Measurements from ENCODE around the gene PLCB2.

The PLCB2 gene

DNA sequence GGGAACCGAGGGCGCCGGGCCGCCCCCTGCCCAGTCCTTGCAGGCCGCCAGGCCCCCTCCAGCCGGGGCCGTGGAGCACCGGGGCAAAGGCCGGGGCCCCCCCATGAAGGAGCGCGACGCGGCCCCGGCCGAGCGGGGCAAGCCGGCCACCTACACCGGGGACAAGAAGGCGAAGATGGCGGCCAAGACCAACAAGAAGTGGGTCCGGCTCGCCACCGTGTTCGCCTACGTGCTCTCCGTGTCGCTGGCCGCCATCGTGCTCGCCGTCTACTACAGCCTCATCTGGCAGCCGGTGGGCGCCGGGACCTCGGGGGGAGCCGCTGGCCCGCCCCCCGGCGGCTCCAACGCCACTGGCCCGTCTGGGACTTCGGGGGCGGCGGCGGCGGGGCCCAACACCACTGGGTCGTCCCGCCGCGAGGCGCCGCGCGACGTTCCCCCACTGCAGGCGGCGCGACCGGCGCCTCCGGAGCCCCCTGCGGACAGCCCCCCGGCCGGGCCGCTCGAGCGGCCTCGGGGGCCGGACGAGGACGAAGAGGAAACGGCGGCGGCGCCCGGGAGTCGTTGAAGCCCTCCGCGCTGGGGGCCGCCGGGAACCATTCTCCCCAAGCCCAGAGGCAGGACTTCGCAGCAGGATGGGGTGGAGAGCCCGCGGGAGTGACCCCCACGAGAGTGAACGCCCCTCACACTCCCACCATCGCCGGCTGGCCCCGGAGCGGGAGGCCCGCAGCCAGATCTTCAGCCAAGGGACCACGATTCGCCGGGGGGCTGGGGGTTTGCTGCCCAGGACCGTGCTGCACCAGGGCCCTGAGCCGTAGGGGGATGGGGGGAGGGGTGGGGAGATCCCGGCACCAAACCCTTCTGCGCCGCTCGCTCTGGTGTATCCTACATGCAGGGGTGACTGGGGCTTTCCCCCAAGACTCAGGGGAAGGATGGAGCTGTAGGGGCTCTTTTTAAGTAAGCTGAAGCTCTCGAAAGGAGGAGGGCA, 16.5 kb upstream of the PLCB2 start:
- no peak for DNase-seq

DNA sequence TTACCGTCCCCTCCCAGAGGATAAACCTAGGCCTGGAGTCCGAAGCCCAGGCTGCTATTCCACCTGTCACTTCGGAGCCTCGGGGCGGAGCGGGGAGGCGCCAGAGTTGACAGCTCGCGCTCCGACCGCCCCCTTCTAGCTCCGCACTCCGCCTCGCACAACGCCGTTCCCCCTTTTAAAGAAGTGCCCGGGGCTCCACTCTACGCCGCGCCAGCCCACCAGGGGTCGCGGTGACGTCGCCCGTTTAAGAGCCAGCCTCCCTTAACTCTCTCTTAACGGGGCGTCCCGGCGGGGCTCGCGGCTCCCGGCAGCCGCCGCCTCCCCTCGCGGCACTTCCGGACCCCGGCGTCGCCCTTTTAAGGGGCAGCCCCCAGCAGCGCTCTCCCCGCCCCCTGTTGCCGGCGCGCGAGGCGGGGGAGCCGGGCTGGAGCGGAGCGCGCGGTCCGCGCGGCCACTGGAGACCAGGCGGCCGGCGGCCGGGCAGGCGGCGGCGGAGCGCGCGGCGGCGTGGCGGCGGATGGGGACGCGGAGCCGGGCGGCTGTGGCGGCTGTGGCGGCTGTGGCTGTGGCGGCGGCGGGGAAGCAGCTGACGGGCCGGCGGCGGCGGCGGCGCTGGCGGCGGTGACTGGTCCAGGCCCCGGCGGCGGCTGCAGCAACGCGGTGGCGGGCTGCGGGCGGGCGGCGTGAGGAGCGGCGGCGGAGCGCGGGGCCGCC, 15.7 kb upstream of the PLCB2 start, which contains the start of gene INAFM2:
INAFM2 (plus strand) TSS at position 454 of the 714 bp plus-strand sequence. CDS start 364 bp downstream, outside the sequence.
- DNase-seq: peak; percentile 84

DNA sequence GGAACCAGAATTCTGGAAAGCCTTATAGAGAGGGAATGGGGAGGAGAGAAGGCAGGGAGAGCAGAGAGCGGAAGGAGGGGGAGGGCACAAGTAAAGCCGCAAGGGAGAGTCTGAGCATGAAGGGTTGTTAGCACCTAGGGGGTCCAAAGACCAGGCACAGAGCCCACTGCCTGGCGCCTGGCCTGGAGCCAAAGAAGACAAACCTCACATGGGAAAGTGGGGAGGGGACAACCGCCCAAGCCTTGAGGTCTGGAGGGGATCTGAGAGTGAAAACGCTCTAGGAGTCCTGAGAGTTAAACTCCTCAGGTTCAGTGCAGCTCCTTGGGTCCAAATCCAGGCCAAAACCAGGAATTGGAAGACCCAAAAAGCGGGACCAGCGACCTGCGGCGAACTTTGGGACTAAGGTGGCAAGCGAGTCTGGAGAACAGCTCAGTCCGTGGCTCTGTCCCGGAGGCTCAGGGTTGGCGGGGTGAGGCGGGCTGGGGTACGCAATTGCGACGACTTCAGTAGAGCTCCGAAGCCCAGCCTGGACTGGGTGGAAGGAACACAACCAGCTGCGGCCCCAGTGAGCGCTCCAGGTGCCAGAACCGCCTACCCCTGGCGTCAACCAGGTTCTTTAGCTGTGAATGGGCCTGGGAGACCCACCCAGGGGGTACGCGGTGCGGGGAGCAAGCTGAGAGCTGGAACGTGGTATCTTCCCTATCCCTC, 14.9 kb upstream of the PLCB2 start:
- DNase-seq: no peak

DNA sequence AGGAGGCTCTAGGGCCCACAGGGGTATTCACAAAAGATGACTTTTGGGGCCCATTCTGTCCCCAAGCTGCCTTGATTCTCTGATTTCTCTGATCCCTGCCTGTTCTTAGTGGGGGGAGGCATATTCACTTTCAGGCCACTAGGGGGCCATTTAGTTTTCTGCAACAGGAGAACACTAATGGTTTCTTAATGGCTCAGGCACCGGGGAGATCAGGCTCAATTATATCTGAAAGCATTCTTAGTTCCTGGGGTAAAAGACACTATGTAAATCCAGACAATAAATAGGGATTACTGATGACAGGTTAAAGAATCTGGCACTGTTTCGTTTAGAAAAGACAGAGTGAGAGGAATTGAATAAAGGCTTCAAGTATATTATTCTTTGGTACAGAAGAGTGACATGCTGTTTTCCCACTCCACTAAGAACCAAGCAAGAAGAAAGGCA, 13.2 kb upstream of the PLCB2 start:
- peak; percentile 22 for DNase-seq

DNA sequence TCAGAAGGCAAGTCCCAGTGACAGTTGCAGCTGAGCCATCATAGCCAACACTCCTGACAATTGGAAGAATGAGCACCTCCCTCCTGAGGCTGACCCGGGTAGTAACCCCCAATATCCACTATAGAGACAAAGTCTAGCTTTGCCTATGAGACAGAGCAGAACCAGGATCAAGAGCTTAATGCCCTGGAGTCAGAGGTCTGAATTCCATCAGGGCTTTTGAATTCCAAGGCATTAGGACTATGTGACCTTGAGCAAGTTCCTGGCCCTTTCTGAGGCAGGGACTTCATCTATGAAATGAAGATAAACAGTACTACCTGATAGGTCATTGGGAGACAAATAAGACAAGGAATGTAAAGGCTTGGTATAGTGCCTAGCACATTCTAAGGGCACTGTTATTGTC, 12.7 kb upstream of the PLCB2 start:
- DNase-seq: no peak

DNA sequence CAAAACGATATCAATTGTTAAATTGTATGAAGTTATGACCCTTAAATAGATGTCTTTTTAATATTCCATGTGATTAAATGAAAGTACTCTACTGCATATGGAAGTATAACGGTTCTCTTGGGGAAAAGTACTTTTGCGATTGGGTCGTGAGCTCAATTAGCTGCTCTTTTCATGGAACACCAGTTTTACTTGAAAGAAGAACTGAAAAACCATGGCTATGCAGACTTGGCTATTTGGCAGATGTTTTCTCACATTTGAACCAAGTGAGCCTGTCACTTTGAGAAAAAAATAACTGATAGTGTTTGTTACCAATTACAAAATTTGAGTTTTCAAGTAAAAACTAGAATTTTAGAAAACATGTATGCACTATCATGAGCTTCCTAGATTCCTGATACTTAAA, 9.8 kb upstream of the PLCB2 start:
- DNase-seq: no peak

DNA sequence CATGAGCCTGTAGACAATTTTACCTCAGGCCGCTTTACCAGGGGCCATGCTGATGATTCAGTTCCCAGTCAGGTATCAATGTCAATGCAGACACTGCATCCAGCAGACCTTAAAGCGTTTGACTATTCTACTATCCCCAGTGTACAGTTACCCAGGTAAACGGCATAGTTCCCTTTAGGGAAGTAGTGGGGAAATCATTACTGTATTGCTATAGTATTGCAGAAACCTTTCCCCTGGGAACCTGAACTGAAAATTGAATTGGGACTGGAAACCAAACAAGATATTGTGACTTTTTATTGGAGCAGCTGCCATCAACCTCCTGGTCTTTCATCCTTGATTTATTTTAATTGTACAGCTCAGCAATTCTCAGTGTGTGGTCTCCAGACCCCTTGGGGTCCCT, 9.2 kb upstream of the PLCB2 start:
- DNase-seq: no peak

DNA sequence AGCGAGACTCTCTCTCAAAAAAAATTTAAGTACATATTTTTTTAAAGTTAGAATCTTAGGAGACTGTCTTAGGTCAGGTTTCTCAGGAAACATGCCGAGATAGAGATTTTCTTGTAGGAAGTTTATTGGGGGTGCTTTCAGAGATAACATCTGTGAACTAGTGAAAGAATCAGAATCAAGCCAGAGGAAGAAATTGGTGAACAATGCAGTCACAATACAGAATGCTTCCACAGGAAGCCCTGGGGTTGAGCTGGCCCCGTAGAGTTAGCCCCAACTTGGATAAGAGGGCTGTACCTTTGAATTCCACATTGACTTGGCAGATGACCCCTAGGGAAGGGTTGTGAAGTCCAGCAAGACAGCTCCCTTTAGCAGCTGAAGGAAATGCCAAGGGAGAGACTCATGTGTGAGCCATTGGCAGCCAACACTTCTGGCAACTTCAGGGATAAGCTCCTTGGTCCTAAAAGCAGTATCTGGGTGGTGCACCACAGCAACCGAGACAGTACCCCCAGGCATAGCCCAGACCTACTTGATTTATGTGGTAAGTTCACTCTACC, 7.1 kb upstream of the PLCB2 start:
- DNase-seq: no peak

DNA sequence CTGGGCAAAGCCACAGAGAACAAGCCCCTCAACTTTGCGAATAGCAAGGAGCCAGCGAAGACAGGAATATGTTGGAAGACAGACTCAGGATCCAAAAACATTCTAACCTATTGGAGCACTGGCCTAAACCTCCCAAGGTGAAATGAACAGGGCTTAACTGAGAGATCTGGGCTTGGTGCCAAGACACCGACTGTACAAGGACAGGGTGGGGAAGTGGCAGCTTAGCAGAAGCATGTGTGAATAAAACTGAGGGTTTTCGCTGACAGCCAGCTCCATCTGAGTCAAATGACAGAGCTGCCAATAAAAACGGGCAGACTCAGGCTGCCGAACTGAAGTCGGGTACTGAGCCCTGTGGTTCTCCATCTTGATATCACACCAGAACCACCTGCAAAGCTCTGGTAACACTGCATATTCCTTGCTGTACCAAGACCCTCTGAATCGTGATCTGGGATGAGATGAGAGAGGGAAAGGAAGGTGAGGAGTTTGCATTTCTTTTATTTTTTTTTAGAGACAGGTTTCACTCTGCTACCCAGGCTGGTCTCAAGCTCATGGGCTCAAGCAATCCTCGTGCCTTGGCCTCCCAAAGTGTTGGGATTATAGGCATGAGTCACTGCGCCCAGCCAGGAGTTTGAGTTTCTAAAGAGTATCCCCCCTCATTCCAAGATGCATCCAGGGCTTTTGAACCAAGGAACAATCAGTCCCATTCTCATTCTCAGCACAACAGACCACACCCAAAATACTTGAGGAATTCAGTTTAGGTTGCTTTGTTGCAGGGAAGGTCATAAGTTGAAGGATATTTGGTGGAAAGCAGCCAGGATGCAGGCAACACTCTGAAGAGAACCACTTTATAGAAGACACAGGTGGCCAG, 6.0 kb upstream of the PLCB2 start:
- DNase-seq: no peak

DNA sequence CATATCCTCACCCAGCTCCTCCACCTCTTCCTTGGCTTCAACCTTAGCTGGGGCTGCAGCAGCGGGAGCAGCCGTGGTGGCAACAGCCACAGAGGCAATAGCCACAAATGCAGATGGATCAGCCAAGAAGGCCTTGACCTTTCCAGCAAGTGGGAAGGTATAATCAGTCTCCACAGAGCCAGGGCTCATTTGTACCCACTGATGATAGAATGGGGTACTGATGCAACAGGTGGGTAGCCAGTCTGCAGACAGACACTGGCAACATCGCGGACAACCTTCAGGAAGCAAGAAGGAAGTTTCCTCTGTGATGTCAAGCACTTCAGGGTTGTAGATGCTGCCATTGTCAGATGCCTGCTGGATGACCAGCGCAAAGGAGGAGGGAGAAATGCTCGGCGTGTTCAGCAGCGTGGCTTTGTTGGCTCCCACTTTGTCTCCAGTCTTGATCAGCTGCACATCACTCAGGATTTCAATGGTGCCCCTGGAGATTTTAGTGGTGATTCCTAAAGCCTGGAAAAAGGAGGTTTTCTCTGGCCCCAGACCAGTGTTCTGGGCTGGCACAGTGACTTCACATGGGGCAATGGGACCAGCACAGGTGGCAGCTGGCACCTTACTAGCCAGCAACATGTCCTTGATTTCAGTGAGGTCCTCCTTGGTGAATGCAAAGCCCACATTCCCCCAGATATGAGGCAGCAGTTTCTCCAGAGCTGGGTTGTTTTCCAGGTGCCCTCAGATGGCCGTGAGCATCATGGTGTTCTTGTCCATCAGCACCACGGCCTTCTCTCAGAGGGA, 4.8 kb upstream of the PLCB2 start:
- no peak for DNase-seq

DNA sequence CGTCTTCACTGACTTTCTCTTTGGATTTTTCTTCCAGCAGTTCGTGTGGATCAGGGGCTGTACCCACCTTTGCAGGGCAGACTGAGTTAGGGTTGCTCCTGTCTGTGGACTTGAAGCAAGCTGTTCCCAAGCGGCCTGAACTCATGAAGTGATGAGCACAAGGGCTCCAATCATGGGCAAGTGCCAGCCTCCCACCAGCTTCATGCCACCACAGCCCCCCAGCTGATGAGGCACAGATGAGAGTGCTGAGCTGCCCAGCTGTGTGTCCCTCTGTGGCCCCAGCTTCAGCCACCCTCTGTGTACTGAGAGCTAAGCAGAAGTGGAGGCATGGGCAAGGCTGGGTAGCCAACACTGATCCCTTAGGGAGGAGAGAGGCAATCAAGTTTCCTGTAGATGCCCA, 3.3 kb upstream of the PLCB2 start:
- DNase-seq: no peak

DNA sequence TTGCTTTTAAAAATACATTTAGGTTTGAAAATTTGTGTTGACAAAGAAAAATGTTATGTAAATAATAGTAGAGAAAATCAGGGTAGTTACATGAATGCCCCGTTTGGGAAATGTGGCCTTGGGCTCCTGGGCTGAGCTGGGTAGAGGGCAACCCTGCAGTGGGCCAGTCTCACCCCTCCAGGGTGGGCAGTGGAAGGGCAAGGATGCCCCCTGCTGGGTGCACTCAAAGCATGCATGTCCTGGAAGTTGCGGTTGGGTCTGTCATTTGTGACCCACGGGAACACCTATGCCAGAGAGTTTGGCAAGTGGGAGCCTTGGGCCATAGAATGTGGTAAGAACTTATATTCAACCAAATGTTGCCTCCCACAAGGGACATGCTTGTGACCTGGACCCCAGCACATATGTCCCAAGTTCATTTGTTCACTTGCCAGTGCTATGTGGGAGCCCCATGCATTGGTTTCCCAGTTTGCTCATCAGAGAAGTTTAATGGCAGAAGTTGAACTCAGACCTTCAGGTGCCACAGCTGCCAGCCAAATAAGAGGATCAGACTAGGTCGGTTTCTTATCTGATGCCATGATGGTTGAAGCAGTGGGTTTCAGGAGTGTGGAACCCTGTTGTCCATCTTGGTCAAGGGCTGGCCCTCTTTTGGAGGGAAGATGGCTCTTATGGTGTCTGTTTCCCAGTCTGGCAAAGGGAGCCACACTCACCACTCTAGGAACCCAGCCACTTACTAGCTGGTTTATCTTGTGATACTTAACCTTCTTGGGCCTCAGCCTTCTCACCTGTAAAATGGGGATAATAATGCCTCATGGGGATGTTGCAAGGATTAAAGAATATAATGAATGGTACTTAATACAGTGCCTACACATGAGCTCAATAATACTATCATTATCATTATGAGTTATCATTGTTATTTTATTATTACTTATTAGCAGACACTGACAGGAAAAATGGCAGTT, 2.5 kb upstream of the PLCB2 start:
- peak; percentile 46 for DNase-seq

DNA sequence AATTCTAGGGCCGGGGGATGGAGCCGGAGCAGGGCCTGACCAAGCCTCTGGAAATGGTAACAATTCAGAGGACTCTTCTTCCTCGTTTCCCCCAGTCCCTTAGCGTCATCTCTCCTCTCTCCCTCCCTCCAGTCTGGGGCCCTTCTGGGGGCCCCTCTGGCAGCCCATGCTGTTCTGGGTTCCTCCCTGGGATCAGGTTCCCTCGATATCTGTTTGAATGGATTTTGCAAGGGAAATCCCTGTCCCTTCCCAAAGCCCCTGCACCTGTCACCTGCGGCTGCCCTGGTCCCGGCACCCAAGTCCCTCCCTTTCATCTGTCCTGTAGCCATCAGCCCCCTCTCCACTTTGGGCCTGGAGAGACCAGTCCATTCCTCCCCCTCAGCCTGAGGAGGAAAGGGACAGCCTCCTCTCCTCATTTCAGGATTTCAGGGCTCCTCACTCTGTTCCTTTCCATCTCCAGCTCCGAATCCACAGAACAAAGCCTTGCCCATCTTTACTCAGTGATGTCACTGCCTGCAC, 1.7 kb upstream of the PLCB2 start:
- no peak for DNase-seq

DNA sequence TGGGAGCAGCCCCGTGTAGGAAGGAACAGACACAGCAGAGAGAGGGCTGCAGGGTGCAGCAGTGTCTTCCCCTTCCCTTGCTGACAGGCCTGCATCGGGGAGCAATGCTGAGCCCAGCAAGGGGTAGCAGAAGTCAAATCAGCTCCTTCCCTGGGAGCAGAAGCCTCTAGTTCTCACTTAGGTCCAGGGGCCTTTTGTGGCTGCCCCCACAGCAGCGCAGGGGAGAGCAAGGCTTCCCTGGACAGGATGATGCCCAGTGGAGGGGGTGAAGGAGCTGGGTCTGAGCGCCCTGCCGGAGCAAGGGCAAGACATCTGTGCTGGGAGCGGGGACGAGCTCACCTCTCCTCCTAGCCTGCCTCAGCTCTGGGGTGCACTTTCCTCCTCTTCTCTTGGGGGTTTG, 827 bp downstream of the PLCB2 start:
- DNase-seq: no peak

DNA sequence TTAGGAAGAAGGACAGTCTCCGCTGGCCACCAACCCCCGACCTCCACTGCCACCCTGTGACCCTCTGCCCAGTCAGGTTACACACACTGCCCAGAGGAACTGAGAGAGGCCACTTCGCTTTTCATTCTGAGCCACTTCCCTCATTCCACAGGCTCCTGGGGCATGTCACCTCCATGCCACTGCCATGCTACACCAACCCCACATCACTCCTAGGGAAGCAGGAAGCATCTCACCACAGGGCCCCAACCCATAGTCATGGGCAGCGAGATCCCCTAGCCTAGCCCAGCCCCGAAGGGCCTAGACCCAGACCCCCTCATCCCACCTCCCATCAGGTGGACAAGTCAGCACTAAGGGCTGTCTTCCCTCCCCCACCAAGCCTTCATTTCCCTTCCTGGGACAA, 1.4 kb downstream of the PLCB2 start:
- DNase-seq: no peak

DNA sequence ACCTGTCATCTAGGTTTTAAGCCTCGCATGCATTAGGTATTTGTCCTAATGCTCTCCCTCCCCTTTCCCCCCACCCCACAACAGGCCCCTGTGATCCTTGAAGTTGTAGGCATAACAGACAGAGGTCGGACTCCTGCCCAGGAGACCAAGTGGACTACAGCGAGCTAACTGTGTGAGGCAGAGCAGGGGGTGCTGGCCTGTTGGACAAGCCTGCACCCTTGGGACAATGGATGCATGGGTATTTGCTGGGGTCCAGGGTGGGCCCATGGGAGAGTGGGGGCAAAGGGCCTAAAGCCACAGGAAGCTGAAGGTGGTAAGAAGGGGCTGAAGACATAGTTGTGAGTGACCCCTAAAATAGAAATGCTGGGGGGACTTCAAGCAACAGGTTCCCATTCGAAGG, 2.5 kb downstream of the PLCB2 start:
- DNase-seq: no peak

DNA sequence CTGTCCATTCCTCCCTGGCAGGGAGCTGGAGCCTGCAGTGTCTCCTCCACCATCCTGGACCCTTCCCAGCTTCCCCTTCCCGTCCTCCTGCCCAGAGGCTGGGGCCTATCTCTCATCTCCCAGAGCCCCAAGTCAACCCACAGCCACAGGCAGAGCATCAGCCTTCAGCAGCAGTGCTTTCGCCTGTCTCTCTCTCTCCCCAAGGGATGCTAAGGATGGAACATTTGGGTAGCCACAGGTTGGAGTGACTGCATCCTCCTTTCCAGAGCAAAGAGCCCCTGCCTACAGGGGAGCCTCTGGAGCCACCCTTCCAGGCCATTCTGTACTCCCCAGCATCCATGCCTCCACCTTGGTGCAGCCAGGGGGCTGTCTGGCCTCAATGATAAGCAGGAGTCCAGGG, 4.2 kb downstream of the PLCB2 start:
- no peak for DNase-seq

DNA sequence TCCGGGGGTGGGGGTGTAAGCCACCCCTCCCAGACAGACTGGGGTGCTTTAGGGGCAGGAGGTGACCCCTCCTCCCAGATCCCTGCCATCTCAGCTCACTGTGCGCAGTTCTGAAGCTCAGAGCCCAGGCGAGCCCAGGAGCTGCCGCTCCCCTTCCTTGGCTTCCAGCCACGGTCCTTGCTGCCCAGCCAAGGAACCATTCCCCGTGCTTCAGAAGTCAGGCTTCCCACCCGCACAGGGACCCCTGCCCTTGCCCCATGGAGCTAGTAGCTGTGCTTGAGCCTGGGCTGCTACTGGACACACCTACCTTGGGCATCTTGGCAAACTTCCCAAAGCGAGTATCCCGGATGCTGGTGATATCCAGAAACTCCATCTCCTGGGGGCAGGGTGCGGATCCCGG, 4.8 kb downstream of the PLCB2 start:
- DNase-seq: no peak

DNA sequence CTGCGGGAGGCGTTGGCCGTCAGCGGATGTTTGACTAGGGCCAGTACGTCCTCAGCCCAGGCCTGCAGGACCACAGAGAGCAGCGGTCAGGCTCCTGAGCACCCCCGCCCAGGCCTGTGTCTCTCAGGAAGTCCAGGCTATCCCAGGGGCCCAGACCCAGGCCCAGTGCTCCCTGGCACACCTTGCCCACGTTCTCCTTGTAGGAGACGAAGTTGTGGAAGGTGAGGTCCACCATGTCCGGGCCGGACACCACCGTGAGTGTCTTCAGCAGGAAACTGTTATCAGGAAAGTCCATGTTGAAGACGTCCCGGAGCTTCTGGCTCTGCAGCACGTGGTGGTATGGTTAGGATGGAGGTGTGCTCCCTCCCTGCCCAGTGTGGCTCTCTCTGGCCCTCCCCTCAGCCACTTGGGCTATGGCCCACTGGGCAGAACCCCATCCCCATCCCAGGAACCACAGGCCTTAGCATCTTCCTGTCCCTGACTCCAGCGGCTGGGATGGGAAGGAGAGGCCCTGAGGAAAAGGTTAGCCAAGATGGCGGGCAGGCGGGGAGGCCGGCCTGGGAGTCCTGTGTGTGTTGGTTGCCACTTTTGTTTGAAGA, 5.3 kb downstream of the PLCB2 start:
- no peak for DNase-seq
